Liver (tissue), 3 donors: Measurements from ENCODE around the gene FES.

ENCODE experiments used
- EGR1 ChIP-seq, 2 donors: IDR thresholded peaks; 2 replicates each; pipeline ENCODE4 v1.6.1; 2016 to 2018; ENCODE audit warnings: antibody characterized with exemption in 2 of 2, low read depth in 2 of 2
- FOXA1 ChIP-seq: IDR thresholded peaks from 2 replicates; pipeline ENCODE4 v1.6.1; 2016; ENCODE audit warnings: antibody characterized with exemption
- NR2F2 ChIP-seq: IDR thresholded peaks from 2 replicates; pipeline ENCODE4 v1.6.1; 2016; ENCODE audit warnings: antibody characterized with exemption
- RAD21 ChIP-seq, 2 donors: IDR thresholded peaks; 2 replicates each; pipeline ENCODE4 v1.6.1; 2016; ENCODE audit warnings: antibody characterized with exemption in 2 of 2, mild to moderate bottlenecking in 2 of 2
- RXRA ChIP-seq, 2 donors: IDR thresholded peaks; 2 replicates each; pipeline ENCODE4 v1.6.1; 2017 to 2018; ENCODE audit warnings: antibody characterized with exemption in 2 of 2, mild to moderate bottlenecking in 1 of 2
- TAF1 ChIP-seq: conservative IDR thresholded peaks from 2 replicates; pipeline ENCODE4 v1.6.1; 2016; ENCODE audit warnings: antibody characterized with exemption, mild to moderate bottlenecking
- YY1 ChIP-seq: IDR thresholded peaks from 2 replicates; pipeline ENCODE4 v1.6.1; 2016; ENCODE audit warnings: antibody characterized with exemption, mild to moderate bottlenecking
- TF ChIP-seq, protein P1 (sequence below): IDR thresholded peaks from 2 replicates; pipeline ENCODE4 v1.6.1; 2016; ENCODE audit warnings: antibody characterized with exemption
- TF ChIP-seq, protein P2 (sequence below): IDR thresholded peaks from 2 replicates; pipeline ENCODE4 v1.6.1; 2016; ENCODE audit warnings: antibody characterized with exemption, mild to moderate bottlenecking
- TF ChIP-seq, protein P3 (sequence below): fragments of 150-350 bp; IDR thresholded peaks from 2 replicates; pipeline ENCODE4 v1.5.1; 2017; ENCODE audit warnings: improper control_type of control experiment, low read depth, low read length; ENCODE audit not compliant: missing input control
- TF ChIP-seq, protein P4 (sequence below): IDR thresholded peaks from 2 replicates; pipeline ENCODE4 v1.6.1; 2016; ENCODE audit warnings: antibody characterized with exemption
- TF ChIP-seq, protein P5 (sequence below): IDR thresholded peaks from 2 replicates; pipeline ENCODE4 v1.6.1; 2016; ENCODE audit warnings: antibody characterized with exemption
- donor health status: healthy.
- donor health status: healthy.

DNA sequence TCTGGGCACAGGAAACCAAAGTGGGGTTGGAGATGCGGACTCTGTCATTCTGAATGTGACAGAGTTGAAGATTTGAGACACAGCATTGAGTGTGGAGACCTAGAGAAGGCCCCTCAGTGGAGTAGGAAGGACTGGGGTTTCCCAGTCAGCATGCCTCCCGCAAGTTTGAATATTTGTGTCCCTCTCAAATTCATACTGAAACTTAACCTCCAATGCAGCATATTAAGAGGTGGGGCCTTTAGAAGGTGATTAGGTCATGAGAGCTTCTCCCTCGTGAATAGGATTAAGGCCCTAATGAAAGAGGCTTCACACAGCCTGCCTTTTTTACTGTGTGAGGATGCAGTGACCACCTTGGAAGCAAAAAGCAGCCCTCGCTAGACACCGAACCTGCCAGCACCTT is 40.1 kb downstream of the FES start:
- TF ChIP-seq, protein P1, sequence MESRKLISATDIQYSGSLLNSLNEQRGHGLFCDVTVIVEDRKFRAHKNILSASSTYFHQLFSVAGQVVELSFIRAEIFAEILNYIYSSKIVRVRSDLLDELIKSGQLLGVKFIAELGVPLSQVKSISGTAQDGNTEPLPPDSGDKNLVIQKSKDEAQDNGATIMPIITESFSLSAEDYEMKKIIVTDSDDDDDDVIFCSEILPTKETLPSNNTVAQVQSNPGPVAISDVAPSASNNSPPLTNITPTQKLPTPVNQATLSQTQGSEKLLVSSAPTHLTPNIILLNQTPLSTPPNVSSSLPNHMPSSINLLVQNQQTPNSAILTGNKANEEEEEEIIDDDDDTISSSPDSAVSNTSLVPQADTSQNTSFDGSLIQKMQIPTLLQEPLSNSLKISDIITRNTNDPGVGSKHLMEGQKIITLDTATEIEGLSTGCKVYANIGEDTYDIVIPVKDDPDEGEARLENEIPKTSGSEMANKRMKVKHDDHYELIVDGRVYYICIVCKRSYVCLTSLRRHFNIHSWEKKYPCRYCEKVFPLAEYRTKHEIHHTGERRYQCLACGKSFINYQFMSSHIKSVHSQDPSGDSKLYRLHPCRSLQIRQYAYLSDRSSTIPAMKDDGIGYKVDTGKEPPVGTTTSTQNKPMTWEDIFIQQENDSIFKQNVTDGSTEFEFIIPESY: no peak
- TF ChIP-seq, protein P2, sequence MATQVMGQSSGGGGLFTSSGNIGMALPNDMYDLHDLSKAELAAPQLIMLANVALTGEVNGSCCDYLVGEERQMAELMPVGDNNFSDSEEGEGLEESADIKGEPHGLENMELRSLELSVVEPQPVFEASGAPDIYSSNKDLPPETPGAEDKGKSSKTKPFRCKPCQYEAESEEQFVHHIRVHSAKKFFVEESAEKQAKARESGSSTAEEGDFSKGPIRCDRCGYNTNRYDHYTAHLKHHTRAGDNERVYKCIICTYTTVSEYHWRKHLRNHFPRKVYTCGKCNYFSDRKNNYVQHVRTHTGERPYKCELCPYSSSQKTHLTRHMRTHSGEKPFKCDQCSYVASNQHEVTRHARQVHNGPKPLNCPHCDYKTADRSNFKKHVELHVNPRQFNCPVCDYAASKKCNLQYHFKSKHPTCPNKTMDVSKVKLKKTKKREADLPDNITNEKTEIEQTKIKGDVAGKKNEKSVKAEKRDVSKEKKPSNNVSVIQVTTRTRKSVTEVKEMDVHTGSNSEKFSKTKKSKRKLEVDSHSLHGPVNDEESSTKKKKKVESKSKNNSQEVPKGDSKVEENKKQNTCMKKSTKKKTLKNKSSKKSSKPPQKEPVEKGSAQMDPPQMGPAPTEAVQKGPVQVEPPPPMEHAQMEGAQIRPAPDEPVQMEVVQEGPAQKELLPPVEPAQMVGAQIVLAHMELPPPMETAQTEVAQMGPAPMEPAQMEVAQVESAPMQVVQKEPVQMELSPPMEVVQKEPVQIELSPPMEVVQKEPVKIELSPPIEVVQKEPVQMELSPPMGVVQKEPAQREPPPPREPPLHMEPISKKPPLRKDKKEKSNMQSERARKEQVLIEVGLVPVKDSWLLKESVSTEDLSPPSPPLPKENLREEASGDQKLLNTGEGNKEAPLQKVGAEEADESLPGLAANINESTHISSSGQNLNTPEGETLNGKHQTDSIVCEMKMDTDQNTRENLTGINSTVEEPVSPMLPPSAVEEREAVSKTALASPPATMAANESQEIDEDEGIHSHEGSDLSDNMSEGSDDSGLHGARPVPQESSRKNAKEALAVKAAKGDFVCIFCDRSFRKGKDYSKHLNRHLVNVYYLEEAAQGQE: no peak
- TF ChIP-seq, protein P3, sequence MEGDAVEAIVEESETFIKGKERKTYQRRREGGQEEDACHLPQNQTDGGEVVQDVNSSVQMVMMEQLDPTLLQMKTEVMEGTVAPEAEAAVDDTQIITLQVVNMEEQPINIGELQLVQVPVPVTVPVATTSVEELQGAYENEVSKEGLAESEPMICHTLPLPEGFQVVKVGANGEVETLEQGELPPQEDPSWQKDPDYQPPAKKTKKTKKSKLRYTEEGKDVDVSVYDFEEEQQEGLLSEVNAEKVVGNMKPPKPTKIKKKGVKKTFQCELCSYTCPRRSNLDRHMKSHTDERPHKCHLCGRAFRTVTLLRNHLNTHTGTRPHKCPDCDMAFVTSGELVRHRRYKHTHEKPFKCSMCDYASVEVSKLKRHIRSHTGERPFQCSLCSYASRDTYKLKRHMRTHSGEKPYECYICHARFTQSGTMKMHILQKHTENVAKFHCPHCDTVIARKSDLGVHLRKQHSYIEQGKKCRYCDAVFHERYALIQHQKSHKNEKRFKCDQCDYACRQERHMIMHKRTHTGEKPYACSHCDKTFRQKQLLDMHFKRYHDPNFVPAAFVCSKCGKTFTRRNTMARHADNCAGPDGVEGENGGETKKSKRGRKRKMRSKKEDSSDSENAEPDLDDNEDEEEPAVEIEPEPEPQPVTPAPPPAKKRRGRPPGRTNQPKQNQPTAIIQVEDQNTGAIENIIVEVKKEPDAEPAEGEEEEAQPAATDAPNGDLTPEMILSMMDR: no peak
- TF ChIP-seq, protein P4, sequence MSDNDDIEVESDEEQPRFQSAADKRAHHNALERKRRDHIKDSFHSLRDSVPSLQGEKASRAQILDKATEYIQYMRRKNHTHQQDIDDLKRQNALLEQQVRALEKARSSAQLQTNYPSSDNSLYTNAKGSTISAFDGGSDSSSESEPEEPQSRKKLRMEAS: no peak
- TF ChIP-seq TAF1: no peak
- no peak for TF ChIP-seq YY1
- TF ChIP-seq RXRA (IDR thresholded peaks at IDR 0.05): no peak
- no peak for TF ChIP-seq EGR1 (IDR thresholded peaks at IDR 0.05; ENCODE audit: low read depth in 2 of 2)
- no peak for TF ChIP-seq RAD21 (IDR thresholded peaks at IDR 0.05)
- TF ChIP-seq, protein P5, sequence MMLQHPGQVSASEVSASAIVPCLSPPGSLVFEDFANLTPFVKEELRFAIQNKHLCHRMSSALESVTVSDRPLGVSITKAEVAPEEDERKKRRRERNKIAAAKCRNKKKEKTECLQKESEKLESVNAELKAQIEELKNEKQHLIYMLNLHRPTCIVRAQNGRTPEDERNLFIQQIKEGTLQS: no peak
- TF ChIP-seq FOXA1: no peak
- TF ChIP-seq NR2F2: no peak
